ENCODE results near the gene TCEA3.
"Not testable (repeated sequence)": the region's sequence is repeated elsewhere in the genome, so short reads cannot be mapped to it uniquely, and the experiment has no call there.

TCEA3 gene

GRCh38 chr1:23387494-23387893 is 37.1 kb downstream of the TCEA3 start:
- DNase-seq: no peak

GRCh38 chr1:23385119-23385621 is 39.4 kb downstream of the TCEA3 start:
- DNase-seq: no peak

GRCh38 chr1:23384312-23385058 is 40.1 kb downstream of the TCEA3 start:
- DNase-seq: no peak

DNA sequence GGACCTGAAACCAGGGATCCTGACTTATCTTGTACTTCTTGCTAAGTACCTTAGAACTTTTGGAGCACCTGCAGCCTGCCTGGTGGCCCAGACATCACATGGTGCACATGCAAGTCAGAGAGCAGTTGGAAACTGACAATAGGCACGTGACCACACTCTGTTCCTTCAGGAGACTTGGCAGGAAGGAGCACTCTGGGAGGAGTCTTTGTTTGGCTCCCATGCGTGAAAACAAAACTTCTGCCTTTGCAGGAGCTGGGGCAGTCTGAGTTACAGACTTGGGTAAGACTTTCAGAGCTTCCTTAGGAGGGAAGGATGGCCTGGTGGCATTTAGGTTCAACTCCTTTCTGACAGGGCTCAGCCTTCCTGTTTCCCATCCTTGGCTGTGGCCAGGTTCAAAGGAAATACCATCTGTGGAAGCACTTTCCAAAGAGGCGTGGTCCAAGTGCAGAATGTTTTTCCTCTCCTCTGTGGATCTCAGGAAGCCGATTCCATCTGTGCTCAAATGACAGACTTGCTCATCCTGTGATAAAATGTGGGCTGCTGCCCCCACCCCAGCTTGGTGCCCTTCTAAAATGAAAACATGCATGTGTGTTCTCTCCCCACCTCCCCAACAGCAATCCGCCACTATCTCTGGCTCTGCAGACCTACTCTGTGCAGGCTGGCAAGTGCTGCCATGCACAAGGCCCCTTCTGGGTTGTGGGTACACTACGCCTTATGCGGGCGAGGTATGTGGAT is 40.8 kb downstream of the TCEA3 start:
- no peak for DNase-seq

- no peak for DNase-seq
Observed at GRCh38 chr1:23381233-23381885, 43.2 kb downstream of the TCEA3 start.

- no peak for DNase-seq
Observed at GRCh38 chr1:23380719-23381118, 43.8 kb downstream of the TCEA3 start.

DNA sequence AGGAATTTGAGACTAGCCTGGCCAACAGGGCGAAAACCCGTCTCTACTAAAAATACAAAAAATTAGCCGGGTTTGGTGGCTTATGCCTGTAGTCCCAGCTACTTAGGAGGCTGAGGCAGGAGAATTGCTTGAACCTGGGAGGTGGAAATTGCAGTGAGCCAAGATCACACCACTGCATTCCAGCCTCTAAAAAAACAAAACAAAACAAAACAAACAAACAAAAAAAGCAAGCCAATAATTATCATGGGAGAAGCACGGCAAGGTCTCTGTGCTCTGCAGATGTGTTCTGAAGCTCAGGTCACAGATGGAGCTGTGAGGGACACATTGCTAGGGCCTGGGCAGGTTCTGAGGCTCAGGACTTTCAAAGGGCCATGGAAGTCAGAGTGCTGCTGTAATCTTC is 44.3 kb downstream of the TCEA3 start:
- DNase-seq: not testable (repeated sequence)

GRCh38 chr1:23376890-23377811 is 47.4 kb downstream of the TCEA3 start:
- no peak for DNase-seq

GRCh38 chr1:23374079-23374735 is 50.3 kb downstream of the TCEA3 start:
- not testable (repeated sequence) for DNase-seq

DNA sequence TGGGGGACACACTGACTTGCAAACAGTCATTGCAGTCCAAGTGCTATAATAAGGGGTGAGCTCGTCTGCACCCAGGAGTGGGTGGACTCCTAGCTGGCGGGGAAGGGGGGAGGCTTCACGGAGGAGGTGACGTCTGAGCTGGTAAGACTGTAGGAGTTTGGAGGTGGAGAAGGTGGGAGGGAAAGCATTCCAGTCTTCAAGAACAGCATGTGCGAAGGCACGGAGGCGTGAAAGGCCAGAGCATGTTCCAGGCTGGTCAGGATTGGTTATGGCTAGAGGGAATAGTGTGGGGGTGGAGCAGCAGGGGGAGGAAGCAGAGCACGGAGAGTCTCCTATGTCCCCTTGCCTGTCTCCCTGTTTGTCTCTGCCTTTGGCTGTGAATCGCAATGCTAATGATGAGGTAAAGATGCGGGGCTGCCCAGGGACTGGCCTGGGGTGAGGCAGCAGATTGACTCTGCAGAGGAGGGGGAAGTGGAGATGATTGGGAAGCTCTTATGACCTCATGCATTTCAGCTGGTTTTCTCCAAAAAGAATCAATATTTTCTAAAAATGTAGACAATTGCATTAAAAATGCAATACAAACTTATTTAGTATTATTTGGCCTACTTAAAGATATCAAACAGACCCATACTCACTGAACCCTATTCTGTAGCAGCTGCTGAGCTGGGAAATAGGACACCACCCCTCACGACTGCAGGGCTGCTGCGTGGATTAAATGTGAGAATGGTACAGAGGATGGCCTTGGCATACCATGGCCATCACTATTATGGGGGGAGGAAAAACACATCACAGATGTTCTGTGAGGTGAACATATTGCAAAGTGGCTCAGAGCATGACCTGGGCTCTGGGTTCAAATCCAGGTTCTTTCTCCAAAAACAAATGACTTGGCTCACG is 52.3 kb downstream of the TCEA3 start:
- no peak for DNase-seq

GRCh38 chr1:23370709-23371584 is 53.6 kb downstream of the TCEA3 start:
- no peak for DNase-seq

DNA sequence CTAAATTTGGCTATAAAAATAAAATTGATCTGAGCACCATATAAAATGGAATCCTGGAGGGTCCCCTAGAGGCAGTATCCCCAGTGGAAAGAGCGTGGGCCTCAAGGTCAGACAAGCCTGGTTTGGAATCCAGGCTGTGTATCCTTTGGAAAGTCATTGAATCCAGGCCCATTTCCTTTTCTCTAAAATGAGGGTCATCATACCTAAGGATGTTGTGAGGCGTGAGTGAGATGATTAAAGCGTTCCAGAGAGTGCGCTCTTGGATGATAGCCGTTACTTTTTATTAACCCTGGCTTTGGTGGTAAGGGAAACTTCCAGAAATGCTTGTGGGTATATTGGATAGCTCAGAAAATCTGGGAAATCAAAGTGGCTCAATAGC is 54.2 kb downstream of the TCEA3 start:
- no peak for DNase-seq

- DNase-seq: peak; percentile 2
Observed at GRCh38 chr1:23369335-23370013, 55.1 kb downstream of the TCEA3 start, which contains the start of gene ZNF436. Gene ZNF436, minus strand, starts transcription at chr1:23369836. Its CDS starts 1,831 bp downstream, at chr1:23368005.

DNA sequence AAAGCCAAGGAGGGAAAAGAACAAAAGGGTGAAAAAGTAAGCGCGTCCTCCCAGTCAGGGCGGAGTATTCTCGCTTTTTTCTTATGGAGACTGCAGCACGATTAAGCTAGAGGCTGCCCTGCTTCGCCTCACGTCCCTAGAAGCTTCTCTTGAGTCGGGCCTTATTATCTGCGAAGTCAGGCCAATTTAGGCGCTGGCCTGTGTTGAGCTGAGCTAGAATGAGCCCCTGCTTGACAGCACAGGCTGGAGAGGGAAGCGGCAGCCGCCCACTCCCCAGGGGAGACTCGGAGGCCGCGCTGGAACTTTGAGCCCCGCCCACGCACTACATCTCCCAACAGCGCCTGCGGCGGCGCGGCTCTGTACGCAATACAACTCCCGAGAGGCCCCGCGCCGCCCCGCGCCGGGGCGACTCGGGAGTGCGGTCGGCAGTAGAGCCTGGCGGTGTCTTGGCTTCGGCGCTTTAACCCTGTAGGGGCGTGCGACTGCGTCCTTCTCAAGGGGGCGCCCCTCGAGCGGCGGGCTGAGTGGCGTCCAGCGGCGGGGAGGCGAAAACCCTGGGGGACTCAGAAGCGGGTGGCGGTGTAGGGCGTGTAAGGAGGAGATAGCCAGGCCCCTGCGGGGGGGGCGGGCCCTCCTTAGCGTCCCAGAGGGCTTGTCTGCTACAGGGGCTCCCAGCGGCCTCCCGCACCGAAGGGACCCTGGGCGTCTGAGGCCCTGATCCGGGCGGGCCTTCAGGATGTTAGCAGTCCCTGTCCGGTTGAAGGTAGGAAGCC is 55.8 kb downstream of the TCEA3 start:
- DNase-seq: peak; percentile 88

DNA sequence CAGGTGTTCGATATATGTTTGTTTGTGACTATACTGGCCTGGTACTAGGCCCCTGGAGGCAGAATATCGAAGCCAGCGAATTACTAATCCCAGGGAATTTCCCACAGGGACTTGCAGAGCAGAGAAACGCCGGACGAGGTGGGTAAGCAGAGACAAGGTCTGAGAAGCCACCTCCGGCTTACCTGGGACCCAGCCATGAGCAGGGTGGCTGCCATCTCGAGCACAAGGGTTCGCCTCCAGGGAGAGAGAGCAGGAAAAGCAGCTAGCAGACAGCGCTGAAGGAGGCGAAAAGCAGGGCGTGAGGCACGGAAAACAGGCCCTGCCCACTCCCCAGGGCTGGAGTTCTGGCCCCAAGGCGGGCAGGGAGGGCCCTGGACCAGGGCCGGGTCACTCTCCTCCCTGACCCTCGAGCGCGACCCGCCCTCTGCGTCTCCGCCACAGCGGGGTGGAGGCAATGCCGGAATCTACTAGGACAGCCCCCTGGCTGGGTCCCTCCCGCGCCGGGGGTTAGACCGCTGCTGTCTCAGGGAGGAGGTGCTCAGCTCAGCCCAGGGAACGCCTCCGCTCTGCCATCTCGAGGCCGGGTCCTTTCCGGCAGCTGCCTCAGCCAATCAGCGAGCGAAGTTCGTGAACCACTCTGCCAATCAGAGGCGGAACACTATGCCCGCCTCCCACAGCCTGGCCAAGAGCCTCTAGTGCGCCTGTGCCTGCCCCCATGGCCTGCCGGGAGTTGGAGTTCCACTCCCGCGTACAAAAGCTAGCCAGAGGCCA is 56.6 kb downstream of the TCEA3 start:
- peak; percentile 99 for DNase-seq

GRCh38 chr1:23367451-23367790 is 57.1 kb downstream of the TCEA3 start:
- no peak for DNase-seq

DNA sequence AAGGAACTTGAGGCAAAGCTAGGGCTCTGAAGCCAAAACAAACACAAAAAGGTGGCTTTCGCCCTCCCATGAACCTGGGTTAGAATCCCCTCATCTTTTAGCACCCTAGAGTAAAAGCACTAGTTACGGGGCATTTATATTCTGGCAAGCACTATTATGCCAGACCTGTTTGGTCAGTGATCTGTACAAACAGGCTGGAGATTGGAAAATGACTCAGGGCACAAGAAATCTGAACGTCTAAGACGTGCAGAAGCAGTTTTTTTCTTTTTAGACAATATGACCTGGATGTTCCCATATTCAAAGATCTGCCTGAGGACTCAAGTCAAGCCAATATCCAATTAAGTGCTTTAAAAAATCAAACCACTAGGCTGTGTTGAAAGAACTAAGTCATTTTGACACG is 58.0 kb downstream of the TCEA3 start:
- no peak for DNase-seq

DNA sequence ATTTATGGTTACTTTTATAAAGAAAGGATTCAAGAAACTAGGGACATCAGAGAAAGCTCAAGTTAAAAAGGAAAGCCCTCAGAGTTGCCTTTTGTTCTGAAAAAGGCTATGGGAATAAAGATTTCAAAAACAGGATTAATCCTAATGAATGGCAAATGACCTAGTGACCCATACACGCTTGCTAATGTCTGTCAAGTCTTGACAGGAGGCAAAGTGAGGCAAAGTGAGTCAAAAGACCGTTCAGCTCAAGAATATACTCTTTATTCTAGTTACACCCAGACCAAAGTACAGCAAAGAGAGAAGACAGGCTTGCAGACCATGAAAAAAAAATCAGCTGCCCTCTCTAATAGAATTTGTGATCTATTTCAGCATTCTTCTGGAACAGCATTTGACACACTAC is 58.4 kb downstream of the TCEA3 start:
- DNase-seq: no peak

All from activated CD4-positive, alpha-beta T cell treated with anti-CD3 and anti-CD28 coated beads, Interleukin-2, amount 50 U/mL, for 16 hours (primary cell).